HEK293 (cell line): ENCODE data around the gene FILIP1.

Experiments used
- CTCF ChIA-PET: fragments of 350-600 bp; formaldehyde crosslinking; extraction: SDS; loops from one replicate; lab custom pipeline; 2021; ENCODE audit warnings: antibody characterized with exemption; lab: Yijun Ruan, JAX
- POLR2A ChIA-PET: fragments of 300-600 bp; formaldehyde crosslinking; extraction: SDS; loops from one replicate; lab custom pipeline; 2020; ENCODE audit warnings: antibody characterized with exemption, inconsistent platforms; lab: Yijun Ruan, JAX
- H3K27ac ChIP-seq: fragments of 200-500 bp; sonication (Bioruptor generic); 2 replicates; pipeline ENCODE4 v1.5.1; 2014; ENCODE audit warnings: low read depth, low read length, control low read depth, inconsistent platforms; ENCODE audit errors: extremely low read depth
- H3K36me3 ChIP-seq, 2 experiments: fragments of 200-500 bp in 1 of 2; sonication (Bioruptor generic) in 1 of 2; 1 replicate in 1 of 2; 2 replicates in 1 of 2; pipeline ENCODE4 v1.5.1; 2014 to 2017; ENCODE audit warnings: inconsistent platforms in 2 of 2, low read length in 2 of 2; ENCODE audit not compliant: control insufficient read depth in 2 of 2, insufficient read depth in 1 of 2
- H3K4me1 ChIP-seq: fragments of 200-500 bp; sonication (Bioruptor generic); 2 replicates; pipeline ENCODE4 v1.5.1; 2014; ENCODE audit warnings: mild to moderate bottlenecking, low read length, inconsistent platforms; ENCODE audit not compliant: control insufficient read depth, insufficient read depth
- H3K4me3 ChIP-seq: 2 replicates; pipeline ENCODE4 v1.5.1; 2011; ENCODE audit warnings: low read depth, mild to moderate bottlenecking, control low read depth, low read length, moderate library complexity
- H3K9me3 ChIP-seq: fragments of 200-500 bp; sonication (Bioruptor generic); 2 replicates; pipeline ENCODE4 v1.5.1; 2014; ENCODE audit warnings: low read depth, low read length, inconsistent platforms; ENCODE audit not compliant: control insufficient read depth, insufficient read depth
- BCL11A ChIP-seq: fragments of 450-650 bp; formaldehyde crosslinking; IDR thresholded peaks from 2 replicates; pipeline ENCODE4 v1.5.1; 2016; ENCODE audit warnings: low read depth, missing biosample characterization, missing genetic modification characterization
- KLF10 ChIP-seq: fragments of 450-650 bp; IDR thresholded peaks from 2 replicates; pipeline ENCODE4 v1.5.1; 2018; ENCODE audit warnings: missing biosample characterization, mild to moderate bottlenecking, missing genetic modification characterization
- MEIS1 ChIP-seq: sonication (generic); formaldehyde crosslinking; IDR thresholded peaks from 2 replicates; pipeline ENCODE4 v1.8.1; 2022; ENCODE audit warnings: missing genetic modification reagents, mild to moderate bottlenecking, borderline replicate concordance
- OSR2 ChIP-seq: fragments of 450-650 bp; formaldehyde crosslinking; IDR thresholded peaks from 2 replicates; pipeline ENCODE4 v1.5.1; 2016; ENCODE audit warnings: missing biosample characterization, missing genetic modification characterization
- RBAK ChIP-seq: fragments of 450-650 bp; formaldehyde crosslinking; IDR thresholded peaks from 2 replicates; pipeline ENCODE4 v1.5.1; 2016; ENCODE audit warnings: missing biosample characterization, missing genetic modification characterization
- ZBTB7A ChIP-seq: fragments of 450-650 bp; formaldehyde crosslinking; IDR thresholded peaks from 2 replicates; pipeline ENCODE4 v1.5.1; 2016; ENCODE audit warnings: low read depth, missing biosample characterization, missing genetic modification characterization
- ZBTB8A ChIP-seq: fragments of 450-650 bp; formaldehyde crosslinking; IDR thresholded peaks from 2 replicates; pipeline ENCODE4 v1.5.1; 2016; ENCODE audit warnings: missing biosample characterization, missing genetic modification characterization
- ZEB2 ChIP-seq: fragments of 450-650 bp; formaldehyde crosslinking; IDR thresholded peaks from 2 replicates; pipeline ENCODE4 v1.5.1; 2016; ENCODE audit warnings: missing biosample characterization, missing genetic modification characterization
- ZFP41 ChIP-seq: fragments of 450-650 bp; formaldehyde crosslinking; IDR thresholded peaks from 2 replicates; pipeline ENCODE4 v1.5.1; 2016; ENCODE audit warnings: missing biosample characterization, missing genetic modification characterization, borderline replicate concordance
- ZNF157 ChIP-seq: fragments of 450-650 bp; formaldehyde crosslinking; IDR thresholded peaks from 2 replicates; pipeline ENCODE4 v1.5.1; 2016; ENCODE audit warnings: missing biosample characterization, missing genetic modification characterization
- ZNF214 ChIP-seq: fragments of 450-650 bp; formaldehyde crosslinking; IDR thresholded peaks from 2 replicates; pipeline ENCODE4 v1.5.1; 2017; ENCODE audit warnings: missing biosample characterization, mild to moderate bottlenecking, missing genetic modification characterization, borderline replicate concordance
- ZNF610 ChIP-seq: fragments of 450-650 bp; formaldehyde crosslinking; IDR thresholded peaks from 2 replicates; pipeline ENCODE4 v1.5.1; 2016; ENCODE audit warnings: missing biosample characterization, missing genetic modification characterization, borderline replicate concordance
- ZNF654 ChIP-seq: fragments of 450-650 bp; formaldehyde crosslinking; IDR thresholded peaks from 2 replicates; pipeline ENCODE4 v1.5.1; 2016; ENCODE audit warnings: low read depth, missing biosample characterization, missing genetic modification characterization
- ZNF660 ChIP-seq: fragments of 450-650 bp; IDR thresholded peaks from 2 replicates; pipeline ENCODE4 v1.5.1; 2018; ENCODE audit warnings: missing biosample characterization, mild to moderate bottlenecking, missing genetic modification characterization
- ZNF677 ChIP-seq: fragments of 450-650 bp; IDR thresholded peaks from 2 replicates; pipeline ENCODE4 v1.5.0; 2018; ENCODE audit warnings: missing biosample characterization, mild to moderate bottlenecking, missing genetic modification characterization, moderate library complexity
- ZNF791 ChIP-seq: fragments of 450-650 bp; formaldehyde crosslinking; IDR thresholded peaks from 2 replicates; pipeline ENCODE4 v1.5.1; 2016; ENCODE audit warnings: missing biosample characterization, missing genetic modification characterization
- TF ChIP-seq, protein P1 (sequence below): fragments of 450-650 bp; IDR thresholded peaks from 2 replicates; pipeline ENCODE4 v1.5.1; 2018; ENCODE audit warnings: missing biosample characterization, mild to moderate bottlenecking, missing genetic modification characterization
- TF ChIP-seq, protein P2 (sequence below): fragments of 450-650 bp; IDR thresholded peaks from 2 replicates; pipeline ENCODE4 v1.5.1; 2018; ENCODE audit warnings: missing biosample characterization, missing genetic modification characterization
- TF ChIP-seq, protein P3 (sequence below): fragments of 450-650 bp; formaldehyde crosslinking; IDR thresholded peaks from 2 replicates; pipeline ENCODE4 v1.5.1; 2016; ENCODE audit warnings: missing biosample characterization, missing genetic modification characterization
- TF ChIP-seq, protein P4 (sequence below): fragments of 450-650 bp; formaldehyde crosslinking; IDR thresholded peaks from 2 replicates; pipeline ENCODE4 v1.5.1; 2016; ENCODE audit warnings: missing biosample characterization, missing genetic modification characterization
- TF ChIP-seq, protein P5 (sequence below): fragments of 450-650 bp; formaldehyde crosslinking; IDR thresholded peaks from 2 replicates; pipeline ENCODE4 v1.5.1; 2016; ENCODE audit warnings: missing biosample characterization, missing genetic modification characterization
- TF ChIP-seq, protein P6 (sequence below): fragments of 450-650 bp; formaldehyde crosslinking; IDR thresholded peaks from 2 replicates; pipeline ENCODE4 v1.5.1; 2016; ENCODE audit warnings: missing biosample characterization, missing genetic modification characterization

FILIP1 gene

DNA sequence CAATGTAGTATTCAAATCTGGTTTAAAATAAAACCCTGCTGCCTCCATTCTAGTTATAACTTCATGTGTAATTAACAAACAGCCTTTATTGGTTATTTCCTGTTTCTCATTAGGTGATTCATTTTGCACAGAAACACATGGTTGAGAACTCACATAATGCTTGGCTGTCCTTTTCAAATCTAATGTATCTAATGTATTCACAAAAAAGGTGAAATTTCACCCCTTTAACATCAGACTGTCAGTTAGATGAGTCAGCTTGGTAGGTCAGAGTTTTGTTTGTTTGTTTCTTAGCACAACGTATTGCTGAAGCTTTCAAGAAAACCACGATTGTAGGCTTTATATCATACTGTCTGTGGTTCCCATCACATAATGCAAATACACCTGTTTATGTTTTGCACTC is 130.3 kb downstream of the FILIP1 start:
- Histone ChIP-seq H3K27ac (no peak overlapping the region), H3K36me3 (no peaks in the 10 kb centered on the region), H3K9me3 (no peaks in the 10 kb centered on the region), H3K4me1 (no peaks in the 10 kb centered on the region), H3K4me3 (no peak overlapping the region)
- POLR2A ChIA-PET: no interaction called here
- no peak for TF ChIP-seq ZNF157 (tag by site-specific recombination)
- no peak for TF ChIP-seq ZNF660 (tag by site-specific recombination)
- TF ChIP-seq OSR2 (tag by site-specific recombination): no peak
- TF ChIP-seq ZBTB7A: no peak
- TF ChIP-seq, protein P1, sequence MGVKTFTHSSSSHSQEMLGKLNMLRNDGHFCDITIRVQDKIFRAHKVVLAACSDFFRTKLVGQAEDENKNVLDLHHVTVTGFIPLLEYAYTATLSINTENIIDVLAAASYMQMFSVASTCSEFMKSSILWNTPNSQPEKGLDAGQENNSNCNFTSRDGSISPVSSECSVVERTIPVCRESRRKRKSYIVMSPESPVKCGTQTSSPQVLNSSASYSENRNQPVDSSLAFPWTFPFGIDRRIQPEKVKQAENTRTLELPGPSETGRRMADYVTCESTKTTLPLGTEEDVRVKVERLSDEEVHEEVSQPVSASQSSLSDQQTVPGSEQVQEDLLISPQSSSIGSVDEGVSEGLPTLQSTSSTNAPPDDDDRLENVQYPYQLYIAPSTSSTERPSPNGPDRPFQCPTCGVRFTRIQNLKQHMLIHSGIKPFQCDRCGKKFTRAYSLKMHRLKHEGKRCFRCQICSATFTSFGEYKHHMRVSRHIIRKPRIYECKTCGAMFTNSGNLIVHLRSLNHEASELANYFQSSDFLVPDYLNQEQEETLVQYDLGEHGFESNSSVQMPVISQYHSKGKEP (tag by site-specific recombination): no peak
- TF ChIP-seq, protein P2, sequence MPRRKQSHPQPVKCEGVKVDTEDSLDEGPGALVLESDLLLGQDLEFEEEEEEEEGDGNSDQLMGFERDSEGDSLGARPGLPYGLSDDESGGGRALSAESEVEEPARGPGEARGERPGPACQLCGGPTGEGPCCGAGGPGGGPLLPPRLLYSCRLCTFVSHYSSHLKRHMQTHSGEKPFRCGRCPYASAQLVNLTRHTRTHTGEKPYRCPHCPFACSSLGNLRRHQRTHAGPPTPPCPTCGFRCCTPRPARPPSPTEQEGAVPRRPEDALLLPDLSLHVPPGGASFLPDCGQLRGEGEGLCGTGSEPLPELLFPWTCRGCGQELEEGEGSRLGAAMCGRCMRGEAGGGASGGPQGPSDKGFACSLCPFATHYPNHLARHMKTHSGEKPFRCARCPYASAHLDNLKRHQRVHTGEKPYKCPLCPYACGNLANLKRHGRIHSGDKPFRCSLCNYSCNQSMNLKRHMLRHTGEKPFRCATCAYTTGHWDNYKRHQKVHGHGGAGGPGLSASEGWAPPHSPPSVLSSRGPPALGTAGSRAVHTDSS (tag by site-specific recombination): no peak
- TF ChIP-seq, all 188 proteins: peak for 0
- CTCF ChIA-PET: interaction anchor here (0.9 to 1.9 kb wide), 6 partner anchors 19 to 199 kb away, joined by 3 to 11 read pairs (median 4); no protein-coding TSS in a partner anchor

DNA sequence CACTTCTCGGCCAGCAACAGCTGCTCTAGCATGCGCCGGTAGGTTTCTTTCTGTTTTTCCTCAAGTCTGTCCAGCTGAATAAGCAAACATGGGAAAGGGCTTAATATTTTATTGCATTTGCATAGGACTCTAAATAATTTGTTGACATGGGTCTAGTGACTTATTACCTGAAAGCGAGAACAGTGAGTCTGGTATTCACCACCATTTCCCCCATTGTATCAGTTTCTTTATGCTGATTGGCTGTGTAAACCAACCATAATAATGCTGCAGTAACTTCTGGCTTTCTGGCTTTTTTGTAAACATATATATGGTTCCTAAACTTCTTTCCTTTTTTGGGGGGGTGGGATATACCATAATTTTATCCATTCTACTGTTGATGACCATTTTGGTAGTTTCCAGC is 140.0 kb downstream of the FILIP1 start:
- H3K4me3 ChIP-seq: no peak overlapping the region
- no peaks in the 10 kb centered on the region for H3K36me3 ChIP-seq
- POLR2A ChIA-PET: interaction anchor here (1.3 kb wide), 1 partner anchor 69 kb away, joined by 3 read pairs; the partner anchor contains the start of gene TMEM30A
- CTCF ChIA-PET: interaction anchor here (0.6 to 1.2 kb wide), 4 partner anchors 15 to 87 kb away, joined by 3 to 4 read pairs (median 3); no protein-coding TSS in a partner anchor
- H3K27ac ChIP-seq: no peak overlapping the region
- peaks cover 19% of the 10 kb centered on the region for H3K4me1 ChIP-seq
- TF ChIP-seq ZBTB8A (tag by site-specific recombination): no peak
- no peak for TF ChIP-seq MEIS1 (CRISPR knock-in tag)
- TF ChIP-seq RBAK (tag by site-specific recombination): no peak
- no peak for TF ChIP-seq KLF10
- TF ChIP-seq ZNF654 (tag by site-specific recombination): no peak
- TF ChIP-seq, protein P3, sequence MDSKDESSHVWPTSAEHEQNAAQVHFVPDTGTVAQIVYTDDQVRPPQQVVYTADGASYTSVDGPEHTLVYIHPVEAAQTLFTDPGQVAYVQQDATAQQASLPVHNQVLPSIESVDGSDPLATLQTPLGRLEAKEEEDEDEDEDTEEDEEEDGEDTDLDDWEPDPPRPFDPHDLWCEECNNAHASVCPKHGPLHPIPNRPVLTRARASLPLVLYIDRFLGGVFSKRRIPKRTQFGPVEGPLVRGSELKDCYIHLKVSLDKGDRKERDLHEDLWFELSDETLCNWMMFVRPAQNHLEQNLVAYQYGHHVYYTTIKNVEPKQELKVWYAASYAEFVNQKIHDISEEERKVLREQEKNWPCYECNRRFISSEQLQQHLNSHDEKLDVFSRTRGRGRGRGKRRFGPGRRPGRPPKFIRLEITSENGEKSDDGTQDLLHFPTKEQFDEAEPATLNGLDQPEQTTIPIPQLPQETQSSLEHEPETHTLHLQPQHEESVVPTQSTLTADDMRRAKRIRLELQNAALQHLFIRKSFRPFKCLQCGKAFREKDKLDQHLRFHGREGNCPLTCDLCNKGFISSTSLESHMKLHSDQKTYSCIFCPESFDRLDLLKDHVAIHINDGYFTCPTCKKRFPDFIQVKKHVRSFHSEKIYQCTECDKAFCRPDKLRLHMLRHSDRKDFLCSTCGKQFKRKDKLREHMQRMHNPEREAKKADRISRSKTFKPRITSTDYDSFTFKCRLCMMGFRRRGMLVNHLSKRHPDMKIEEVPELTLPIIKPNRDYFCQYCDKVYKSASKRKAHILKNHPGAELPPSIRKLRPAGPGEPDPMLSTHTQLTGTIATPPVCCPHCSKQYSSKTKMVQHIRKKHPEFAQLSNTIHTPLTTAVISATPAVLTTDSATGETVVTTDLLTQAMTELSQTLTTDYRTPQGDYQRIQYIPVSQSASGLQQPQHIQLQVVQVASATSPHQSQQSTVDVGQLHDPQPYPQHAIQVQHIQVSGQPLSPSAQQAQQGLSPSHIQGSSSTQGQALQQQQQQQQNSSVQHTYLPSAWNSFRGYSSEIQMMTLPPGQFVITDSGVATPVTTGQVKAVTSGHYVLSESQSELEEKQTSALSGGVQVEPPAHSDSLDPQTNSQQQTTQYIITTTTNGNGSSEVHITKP (tag by site-specific recombination): no peak
- no peak for TF ChIP-seq ZFP41
- TF ChIP-seq, protein P4, sequence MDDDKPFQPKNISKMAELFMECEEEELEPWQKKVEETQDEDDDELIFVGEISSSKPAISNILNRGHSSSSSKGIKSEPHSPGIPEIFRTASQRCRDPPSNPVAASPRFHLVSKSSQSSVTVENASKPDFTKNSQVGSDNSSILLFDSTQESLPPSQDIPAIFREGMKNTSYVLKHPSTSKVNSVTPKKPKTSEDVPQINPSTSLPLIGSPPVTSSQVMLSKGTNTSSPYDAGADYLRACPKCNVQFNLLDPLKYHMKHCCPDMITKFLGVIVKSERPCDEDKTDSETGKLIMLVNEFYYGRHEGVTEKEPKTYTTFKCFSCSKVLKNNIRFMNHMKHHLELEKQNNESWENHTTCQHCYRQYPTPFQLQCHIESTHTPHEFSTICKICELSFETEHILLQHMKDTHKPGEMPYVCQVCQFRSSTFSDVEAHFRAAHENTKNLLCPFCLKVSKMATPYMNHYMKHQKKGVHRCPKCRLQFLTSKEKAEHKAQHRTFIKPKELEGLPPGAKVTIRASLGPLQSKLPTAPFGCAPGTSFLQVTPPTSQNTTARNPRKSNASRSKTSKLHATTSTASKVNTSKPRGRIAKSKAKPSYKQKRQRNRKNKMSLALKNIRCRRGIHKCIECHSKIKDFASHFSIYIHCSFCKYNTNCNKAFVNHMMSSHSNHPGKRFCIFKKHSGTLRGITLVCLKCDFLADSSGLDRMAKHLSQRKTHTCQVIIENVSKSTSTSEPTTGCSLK (tag by site-specific recombination): no peak
- TF ChIP-seq ZNF677 (tag by site-specific recombination): no peak
- TF ChIP-seq BCL11A (tag by site-specific recombination): no peak
- TF ChIP-seq, protein P5, sequence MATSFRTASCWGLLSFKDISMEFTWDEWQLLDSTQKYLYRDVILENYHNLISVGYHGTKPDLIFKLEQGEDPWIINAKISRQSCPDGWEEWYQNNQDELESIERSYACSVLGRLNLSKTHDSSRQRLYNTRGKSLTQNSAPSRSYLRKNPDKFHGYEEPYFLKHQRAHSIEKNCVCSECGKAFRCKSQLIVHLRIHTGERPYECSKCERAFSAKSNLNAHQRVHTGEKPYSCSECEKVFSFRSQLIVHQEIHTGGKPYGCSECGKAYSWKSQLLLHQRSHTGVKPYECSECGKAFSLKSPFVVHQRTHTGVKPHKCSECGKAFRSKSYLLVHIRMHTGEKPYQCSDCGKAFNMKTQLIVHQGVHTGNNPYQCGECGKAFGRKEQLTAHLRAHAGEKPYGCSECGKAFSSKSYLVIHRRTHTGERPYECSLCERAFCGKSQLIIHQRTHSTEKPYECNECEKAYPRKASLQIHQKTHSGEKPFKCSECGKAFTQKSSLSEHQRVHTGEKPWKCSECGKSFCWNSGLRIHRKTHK (tag by site-specific recombination): no peak
- TF ChIP-seq ZNF214 (tag by site-specific recombination): no peak
- TF ChIP-seq, protein P6, sequence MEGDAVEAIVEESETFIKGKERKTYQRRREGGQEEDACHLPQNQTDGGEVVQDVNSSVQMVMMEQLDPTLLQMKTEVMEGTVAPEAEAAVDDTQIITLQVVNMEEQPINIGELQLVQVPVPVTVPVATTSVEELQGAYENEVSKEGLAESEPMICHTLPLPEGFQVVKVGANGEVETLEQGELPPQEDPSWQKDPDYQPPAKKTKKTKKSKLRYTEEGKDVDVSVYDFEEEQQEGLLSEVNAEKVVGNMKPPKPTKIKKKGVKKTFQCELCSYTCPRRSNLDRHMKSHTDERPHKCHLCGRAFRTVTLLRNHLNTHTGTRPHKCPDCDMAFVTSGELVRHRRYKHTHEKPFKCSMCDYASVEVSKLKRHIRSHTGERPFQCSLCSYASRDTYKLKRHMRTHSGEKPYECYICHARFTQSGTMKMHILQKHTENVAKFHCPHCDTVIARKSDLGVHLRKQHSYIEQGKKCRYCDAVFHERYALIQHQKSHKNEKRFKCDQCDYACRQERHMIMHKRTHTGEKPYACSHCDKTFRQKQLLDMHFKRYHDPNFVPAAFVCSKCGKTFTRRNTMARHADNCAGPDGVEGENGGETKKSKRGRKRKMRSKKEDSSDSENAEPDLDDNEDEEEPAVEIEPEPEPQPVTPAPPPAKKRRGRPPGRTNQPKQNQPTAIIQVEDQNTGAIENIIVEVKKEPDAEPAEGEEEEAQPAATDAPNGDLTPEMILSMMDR: no peak
- no peak for TF ChIP-seq ZNF791 (tag by site-specific recombination)
- TF ChIP-seq ZEB2 (tag by site-specific recombination): no peak
- no peak for TF ChIP-seq OSR2 (tag by site-specific recombination)
- TF ChIP-seq ZNF610: no peak
- H3K9me3 ChIP-seq: no peaks in the 10 kb centered on the region
